Stimulated activated CD4-positive, alpha-beta T cell treated with anti-CD3 and anti-CD28 coated beads, Interleukin-1b, Interleukin-23, amount 100 ng/mL, for 4 hours (primary cell): ENCODE data around the gene TIMM44.
"Not testable (repeated sequence)": the region's sequence is repeated elsewhere in the genome, so short reads cannot be mapped to it uniquely, and the experiment has no call there.

Source experiments
- DNase-seq, 2 donors: peaks; one replicate each; pipeline ENCODE4 v3.0.0-alpha.2; 2020; ENCODE audit warnings: low read depth in 2 of 2

TIMM44 gene

DNA sequence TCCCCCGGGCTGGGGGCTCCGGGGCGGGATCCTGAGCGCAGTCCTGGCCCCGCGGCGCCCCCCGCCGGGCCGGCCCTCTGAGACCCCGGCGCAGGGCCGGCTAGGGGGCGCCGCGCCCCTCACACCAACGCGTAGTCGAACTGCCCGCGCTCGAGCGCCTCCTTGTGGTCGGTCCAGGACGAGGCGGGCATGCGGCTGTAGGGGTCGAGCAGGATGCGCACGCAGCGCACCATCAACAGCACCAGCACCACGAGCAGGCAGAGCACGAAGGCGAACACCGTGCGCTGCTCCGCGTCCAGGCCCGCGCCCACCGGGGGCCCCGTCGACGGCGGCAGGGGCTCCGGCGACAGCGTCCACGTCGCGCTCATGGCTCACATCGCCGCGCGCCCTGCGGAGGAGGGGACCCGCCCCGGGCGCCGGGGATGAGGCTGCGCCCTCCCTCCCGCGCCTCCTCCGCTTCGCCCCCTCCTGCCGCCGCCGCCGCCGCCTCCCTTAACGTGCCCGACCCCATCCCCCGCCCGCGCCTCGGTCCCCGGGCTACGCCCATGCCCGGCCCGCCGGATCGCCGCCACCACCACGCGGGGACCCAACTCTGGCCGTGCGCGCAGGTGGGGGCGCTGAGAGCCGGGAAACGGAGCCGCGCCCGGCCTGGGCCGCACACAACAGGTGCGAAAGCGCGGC, 18.2 kb downstream of the TIMM44 start:
- DNase-seq, result peak; percentile 70 to 72

DNA sequence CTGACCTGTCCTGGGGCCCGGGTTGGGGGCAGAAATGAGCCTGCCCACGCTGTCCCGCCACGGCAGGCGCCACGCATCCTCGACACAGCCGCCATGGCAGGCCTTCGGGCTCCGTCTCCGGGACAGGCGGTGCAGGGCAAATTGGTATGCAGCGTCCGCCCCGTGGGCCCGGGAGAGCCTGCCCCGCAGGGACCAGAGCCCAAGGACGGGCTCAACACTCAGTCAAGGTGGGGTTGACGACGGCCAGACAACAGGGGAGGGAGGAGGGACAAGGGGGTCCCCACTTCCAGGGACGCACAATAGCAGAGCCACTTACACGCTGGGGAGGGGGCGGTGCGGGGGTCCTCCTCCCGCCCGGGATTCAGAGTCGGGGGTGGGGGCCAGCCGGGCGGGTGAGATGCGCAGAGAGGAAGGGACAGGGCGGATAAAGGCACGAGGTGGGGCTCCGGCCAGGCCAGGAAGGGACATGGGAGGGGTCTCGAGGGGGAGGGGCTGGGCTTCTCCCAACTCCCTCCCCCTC, 18.8 kb downstream of the TIMM44 start:
- no peak for DNase-seq

DNA sequence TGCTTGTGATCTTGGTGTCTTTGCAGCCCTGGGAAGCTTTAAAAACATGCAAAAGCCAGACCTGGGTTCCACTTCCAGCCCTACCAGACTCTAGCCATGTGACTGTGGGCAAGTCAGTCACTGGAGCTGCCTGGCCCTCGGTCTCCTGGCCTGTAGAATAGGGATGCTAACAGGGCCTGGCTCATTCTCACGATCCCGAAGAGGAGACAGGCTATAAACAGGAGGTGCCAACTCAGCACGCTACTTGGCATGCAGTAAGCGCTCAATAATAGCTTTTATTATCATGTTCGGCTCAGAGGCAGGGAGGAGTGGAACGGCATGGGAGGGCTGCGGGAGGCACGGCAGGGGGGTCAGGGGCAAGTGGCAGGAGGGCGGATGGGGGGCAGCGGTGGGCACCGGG, 19.2 kb downstream of the TIMM44 start:
- no peak for DNase-seq

DNA sequence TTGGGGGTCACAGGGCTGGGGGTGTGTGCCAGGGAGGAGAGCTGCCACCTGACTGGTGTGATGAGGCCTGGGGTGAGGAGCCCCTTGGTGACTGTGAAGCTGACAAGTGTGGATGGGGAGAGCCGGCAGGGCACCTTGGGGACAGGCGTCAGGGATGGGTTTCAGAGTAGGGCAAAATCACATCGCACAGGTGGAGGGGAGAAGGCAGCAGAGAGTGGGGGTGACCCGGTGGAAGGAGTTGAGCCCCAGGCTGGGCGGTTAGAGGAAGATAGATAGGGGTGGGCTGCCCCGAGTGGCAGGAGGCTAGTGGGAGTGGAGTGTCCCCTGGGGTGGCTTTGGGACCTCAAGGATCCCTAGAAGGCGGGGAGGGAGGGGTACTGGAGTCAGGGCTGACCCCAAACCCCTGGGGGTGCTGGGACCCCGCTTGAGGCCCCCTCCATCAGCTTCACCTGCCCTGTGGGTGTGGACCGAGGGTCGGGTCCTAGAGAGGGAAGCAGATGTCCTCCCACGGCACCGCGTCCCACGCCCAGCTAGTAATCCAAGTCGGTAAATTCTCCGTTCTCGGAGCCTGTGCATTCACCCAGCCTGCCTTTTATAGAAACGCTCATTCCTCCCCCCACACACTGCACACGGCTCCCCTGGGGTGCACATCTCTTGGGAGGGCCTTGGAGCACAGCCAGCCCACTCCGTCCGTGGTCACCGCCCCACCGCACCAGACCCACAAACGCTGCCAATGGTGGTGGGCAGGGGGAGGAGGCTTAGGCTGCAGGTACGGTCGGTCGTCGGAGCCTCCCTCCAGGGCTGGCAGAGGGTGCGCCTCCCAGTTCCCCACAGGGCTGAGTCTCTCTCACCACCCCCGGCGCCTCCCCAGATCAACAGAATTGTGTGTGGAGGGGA, 19.9 kb downstream of the TIMM44 start:
- no peak for DNase-seq

DNA sequence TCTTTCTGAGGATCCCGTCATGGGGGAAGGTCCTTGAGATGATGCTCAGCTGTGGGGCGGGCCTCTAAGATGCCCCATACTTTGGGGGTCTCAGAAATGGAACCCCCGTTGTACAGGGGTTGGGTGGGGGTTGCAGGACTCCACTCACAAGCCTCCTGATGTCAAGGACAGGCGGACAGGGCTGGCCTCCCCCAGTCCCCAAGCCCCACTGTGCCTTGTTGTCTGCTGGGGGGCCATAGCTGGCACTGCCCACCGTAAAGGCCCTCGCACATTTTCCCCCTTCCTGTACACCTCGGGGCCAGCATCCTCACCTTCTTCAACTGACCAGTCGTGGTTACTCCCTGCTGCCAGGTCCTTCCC, 20.6 kb downstream of the TIMM44 start:
- DNase-seq, result no peak

DNA sequence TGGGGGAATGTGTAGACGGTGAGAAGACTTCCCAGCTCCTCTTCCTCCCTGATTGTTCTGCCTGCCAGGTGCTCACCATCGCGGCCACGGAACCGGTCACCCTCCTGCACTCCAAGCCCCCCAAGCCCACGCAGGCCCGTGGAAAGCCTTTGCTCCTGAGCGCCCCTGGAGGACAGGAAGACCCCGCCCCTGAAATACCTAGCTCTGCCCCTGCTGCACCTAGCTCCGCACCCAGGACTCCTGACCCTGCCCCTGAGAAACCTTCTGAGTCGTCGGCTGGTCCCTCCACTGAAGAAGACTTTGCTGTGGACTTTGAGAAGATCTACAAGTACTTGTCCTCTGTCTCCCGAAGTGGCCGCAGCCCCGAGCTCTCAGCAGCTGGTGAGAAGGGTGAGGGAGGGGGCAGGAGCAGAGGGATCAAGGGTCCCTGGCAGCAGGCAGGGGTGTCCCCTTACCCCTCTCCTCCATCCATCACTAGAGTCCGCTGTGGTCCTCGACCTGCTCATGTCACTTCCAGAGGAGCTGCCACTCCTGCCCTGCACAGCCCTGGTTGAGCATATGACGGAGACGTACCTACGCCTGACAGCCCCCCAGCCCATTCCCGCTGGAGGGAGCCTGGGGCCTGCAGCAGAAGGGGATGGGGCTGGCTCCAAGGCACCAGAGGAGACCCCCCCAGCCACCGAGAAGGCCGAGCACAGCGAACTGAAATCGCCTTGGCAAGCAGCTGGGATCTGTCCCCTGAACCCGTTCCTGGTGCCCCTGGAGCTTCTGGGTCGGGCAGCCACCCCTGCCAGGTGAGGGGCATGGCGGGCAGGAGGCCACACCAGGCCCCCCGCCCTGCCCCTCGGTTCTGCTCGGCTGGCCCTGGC, 21.3 kb downstream of the TIMM44 start:
- no peak for DNase-seq

DNA sequence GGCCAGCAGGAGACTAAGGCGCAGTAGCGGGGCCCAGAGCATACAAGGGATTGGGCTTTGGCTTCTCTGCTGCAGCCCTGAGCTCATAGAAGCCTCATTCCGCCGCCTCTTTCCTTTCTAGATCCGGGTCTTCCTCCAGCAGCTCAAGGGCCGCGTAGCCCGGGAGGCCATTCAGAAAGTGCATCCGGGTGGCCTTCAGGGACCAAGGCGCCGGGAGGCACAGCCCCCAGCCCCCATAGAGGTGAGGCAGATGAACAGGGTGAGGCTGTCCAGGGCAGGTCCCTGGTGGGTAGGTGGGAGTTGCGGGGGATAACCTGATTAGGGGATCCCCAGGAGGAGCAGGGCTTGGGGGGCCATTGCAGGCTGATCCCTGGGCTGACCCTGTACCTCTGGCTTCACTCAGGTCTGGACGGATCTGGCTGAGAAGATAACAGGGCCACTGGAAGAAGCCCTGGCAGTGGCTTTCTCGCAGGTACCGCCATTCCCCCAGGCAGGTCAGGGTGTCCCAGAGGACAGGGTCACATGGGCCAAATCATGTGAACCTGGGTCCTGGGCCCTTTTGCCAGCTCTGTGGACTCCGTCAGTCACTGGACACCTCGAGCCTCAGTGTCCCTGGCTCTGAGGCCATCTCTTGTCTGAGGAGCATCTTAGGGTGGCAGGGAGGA, 22.0 kb downstream of the TIMM44 start:
- no peak for DNase-seq

DNA sequence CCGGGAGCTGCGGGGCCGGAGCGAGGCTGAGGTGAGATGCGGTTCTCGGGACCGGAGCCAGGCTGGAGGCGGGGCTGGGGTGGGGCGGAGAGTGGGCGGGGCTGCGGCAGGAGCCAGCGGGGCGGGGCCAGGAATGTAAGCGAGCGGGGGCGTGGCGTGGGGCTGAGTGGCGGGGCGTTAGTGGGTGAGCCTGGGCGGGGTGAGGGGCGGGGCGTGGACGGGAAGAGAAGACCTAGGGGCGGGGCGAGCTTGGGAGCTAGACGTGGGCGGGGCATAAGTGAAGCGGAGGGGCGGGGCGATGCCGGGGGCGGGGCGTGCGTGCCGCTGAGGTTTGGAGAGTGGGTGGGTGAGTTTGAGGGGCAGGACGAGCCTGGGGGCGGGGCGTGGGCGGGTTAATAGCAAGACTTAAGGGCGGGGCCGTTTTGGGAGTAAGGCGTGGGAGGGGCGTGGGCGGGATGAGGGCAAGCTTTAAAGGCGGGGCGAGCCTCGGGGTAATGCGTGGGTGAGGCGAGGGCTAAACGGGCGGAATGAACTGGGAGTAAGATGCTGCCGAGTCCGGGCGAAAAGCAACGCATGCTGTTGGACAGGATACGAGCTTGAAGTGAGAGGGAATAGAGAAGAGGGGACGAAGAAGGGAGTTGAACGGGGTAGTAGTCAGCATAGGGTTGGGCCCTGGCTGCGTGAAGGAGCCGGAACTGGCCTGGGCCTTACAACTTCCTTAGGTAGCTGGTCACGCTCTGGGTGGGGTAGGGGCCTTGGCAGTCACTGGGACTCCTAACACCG, 22.8 kb downstream of the TIMM44 start:
- peak; percentile 100 for DNase-seq

DNA sequence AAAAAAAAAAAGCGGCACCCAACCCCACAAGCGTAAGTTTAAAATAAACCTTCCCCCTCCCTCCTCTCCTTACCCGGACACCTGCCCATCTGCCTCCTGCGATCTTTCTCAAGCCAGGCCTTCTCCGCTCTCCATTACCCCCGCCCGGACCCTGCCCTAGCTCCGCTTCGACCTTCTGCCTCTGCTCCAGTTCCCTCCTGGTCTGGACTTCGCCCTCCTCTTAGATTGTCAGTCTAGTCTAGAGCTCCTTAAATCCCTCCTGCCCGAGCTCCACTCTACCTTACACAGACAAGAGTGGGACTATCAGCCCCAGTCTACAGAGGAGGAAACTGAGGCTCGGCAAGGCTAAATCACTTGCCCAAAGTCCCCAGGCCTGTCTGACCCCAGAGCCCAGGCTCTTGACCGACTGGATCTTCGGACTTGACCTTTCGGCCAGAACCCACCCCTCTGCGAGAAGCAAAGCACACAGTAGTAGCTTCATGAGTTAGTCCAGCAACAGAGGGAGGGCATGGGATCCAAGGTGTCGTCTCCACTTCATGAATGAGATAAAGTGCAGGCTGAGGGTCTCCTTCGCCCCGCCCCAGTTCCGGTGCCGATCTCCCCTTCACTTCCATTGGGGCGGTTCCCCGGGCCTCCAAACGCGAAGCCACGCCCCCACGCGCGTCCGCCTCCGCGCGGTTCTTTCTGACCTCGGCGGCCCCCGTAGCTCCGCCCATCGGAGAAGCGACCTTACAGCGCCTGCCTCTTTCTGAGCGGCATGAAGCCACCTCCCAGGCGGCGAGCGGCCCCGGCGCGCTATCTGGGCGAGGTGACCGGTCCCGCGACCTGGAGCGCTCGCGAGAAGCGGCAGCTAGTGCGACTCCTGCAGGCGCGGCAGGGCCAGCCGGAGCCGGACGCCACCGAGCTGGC, 23.6 kb downstream of the TIMM44 start, which contains the start of gene SNAPC2:
TSS of gene SNAPC2 (plus strand) at position 729 of the 909 bp plus-strand sequence. CDS start at position 758, 29 bp downstream.
- DNase-seq, result peak; percentile 92 to 93

DNA sequence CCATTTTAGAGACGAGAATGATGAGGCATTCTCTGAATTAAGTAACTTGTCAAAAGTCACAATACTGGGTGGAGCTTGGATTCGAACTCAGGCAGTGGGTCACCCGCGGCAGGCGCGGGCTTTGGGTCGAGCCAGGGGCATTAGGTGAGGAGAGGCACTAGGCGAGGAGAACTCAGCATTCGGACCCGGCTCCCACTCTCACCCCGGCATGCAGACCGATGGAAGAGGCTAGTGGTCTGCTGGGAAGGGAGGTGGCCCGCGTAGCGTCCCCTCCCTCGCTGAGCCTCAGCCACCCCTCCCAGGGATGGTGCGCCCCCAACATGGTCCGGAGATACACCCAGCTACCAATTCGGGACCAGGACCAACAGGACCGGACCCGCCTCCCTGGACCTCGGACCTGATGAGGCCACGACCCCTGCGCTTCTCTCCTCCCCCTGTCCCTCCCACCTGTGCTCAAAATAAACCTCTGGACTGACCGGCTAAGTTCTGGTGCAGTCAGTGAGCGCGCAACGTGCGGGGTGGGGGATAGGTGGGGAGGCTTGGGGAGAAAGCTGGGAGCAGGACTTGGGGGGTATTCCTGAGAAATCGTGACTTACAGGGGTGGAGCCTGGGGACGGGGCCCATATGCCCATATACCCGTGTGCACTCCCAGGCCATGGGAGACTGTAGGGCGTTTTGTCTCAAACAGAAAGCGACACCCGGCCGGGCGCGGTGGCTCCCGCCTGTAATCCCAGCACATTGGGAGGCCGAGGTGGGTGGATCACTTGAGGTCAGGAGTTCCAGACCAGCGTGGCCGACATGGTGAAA, 24.6 kb downstream of the TIMM44 start:
- no peak for DNase-seq

DNA sequence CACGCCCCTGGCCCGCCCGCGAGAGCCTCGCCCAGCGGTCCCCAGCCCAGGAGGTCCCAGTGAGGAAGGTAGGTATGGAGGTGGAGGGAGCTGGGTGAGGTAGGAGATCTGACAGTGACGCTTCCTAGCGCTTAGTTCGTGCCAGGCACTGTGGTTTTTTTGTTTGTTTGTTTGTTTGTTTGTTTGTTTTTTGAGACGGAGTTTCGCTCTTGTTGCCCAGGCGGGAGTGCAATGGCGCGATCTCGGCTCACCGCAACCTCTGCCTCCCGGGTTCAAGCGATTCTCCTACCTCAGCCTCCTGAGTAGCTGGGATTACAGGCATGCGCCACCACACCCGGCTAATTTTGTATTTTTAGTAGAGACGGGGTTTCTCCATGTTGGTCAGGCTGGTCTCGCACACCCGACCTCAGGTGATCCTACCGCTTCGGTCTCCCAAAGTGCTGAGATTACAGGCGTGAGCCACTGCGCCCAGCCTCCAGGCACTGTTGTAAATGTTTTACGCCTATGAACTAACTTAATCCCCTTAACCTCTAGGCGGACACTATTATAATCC, 25.3 kb downstream of the TIMM44 start:
- not testable (repeated sequence) for DNase-seq

DNA sequence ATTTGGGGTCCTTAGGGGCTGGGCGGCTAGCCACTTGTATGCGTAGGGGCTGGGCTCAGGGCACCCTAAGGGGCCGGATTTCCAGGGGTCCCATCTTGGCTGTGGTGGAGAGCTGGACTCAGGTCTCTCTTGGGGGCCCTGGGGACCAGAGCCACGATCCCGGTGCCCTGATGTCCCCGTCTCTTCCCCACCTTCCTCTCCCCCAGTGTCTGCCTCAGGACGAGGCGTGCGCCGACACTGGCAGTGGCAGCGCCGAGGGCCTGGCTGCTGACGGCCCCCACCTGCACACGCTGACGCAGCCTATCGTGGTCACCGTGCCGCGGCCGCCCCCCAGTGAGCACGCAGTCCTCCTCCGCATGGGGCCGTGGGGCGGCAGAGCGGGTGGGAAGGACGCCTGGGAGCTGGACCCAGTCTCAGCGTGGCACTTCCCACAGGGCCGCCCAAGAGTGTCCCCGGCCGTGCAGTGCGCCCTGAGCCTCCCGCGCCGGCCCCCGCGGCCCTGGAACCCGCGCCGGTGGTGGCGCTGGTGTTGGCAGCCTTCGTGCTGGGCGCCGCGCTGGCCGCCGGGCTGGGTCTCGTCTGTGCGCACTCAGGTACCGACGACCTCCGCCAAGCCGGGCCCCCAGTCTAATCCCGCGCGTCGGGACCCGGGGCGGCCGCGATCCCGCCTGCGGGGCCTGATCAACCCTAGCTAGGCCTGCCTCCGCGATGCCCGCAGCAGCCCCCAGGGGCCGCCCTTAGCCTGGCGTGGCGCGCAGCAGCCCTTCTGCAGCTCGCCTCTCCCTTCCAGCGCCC, 26.0 kb downstream of the TIMM44 start:
- DNase-seq, result peak; percentile 36 to 53

DNA sequence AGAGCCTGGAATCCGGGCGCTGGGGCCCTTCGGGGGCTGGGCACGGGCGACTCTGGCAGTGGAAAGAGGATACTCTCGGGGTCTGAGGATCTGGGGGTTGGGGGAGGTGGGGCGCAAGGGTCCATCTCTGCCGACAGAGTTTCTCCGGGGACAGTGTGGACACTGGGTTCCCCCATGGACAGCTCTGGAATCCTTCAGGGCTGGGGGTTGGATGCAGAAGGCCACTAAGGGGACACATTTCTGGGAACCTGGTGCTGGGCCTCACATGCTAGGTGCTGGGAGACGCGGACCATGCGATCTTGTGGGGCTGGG, 26.6 kb downstream of the TIMM44 start:
- no peak for DNase-seq

DNA sequence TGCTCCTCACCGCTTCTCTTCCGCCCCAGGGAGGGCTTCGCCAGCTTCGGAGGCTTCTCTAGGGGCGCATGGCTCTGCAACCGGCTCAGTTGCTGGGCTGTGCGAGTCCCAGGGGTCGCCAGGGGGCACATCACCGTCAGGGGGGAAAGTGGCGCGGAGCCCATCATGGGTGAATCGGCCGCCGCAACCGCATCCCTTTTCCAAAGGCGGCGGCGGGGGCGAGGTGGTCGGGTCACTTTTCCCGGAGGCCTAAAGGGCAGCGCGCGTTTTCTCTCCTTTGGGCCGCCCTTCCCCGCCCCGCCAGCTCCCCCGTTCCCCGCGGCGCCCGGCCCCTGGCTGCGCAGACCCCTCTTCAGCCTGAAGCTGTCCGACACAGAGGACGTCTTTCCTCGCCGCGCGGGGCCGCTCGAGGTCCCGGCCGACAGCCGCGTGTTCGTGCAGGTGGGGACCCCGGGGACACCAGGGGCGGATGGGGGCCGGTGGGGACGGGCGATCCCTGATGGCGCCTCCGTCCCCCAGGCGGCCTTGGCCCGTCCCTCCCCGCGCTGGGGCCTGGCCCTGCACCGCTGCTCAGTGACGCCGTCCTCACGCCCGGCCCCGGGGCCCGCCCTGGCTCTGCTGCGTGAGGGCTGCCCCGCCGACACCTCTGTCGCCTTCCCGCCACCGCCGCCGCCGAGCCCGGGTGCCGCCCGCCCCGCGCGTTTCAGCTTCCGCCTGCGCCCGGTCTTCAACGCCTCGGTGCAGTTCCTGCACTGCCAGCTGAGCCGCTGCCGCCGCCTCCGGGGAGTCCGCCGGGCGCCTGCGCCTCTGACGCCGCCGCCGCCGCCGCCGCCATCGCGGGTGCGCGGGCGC, 27.1 kb downstream of the TIMM44 start:
- peak; percentile 28 to 53 for DNase-seq

DNA sequence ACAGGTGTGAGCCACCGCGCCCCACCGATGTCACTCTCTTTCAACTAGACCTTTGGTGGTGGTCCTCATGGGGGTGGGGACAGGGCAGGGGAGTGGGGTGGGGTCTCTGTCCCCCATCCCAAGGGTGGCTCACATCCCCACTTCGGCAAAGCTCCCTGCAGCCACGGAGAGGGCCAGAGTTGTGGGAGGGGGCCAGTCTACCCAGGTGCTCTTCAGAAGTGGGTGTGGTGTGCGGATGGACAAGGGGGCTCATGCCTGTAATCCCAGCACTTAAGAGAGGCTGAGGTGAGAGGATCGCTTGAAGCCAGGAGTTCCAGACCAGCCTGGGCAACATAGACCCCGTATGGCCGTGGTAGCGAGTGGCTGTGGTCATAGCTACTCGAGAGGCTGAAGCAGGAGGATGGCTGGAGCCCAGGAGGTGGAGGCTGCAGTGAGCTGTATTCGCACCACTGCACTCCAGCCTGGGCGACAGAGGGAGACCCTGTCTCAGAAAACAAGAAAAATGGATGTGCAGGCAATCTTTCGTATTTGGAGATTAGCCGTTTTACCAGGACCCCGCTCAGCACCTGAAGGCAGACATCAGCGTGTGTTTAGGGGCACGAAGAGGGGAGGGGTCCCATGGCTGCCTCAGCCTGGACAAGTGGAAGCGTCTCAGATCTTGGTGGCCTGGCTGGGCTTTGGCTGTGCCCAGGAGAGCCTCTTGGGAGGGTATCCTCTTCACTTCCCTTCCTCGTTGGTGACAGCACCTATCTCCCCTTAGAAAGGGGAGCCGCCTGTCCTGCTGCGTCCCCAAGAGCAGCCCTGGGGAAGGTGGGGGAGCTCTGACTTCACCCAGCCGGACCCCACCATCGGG, 28.0 kb downstream of the TIMM44 start:
- no peak for DNase-seq

DNA sequence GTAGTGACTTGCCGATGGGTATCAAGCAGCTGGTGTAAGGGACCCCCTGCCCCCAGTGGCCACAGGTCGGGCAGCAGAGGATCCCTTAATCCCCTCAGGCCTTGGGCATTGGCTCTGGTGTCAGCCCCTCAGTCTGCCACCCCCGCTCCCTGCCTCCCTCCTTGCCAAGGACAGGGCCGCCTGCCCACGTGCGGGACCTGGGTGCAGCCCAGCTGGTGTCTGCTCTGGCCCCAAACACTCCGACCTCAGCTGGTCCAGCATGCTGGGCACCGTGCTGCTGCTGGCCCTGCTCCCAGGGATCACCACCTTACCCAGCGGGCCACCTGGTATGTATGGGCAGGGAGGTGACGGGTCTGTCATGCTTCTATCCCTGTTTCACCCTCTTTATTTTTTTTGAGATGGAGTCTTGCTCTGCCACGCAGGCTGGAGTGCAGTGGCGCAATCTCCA, 28.8 kb downstream of the TIMM44 start, which contains the start of gene TGFBR3L:
TSS of gene TGFBR3L (plus strand) at position 233 of the 448 bp plus-strand sequence.
- no peak for DNase-seq
